Endothelial cell of umbilical vein (primary cell): ENCODE data around the gene BCAR3. TPM values are rescaled to one million over a fixed set of nuclear protein-coding genes. Genes with fewer than 3 reads are reported as not detected.
A peak's percentile ranks its signal among the peaks of the same experiment; 100 is the strongest.

Source experiments
- BruUV-seq: library from RNA; stranded (reverse); fragments of 400-500 nt; replicated peaks from 2 replicates; lab custom pipeline; 2021; lab: Mats Ljungman, UMichigan
- CTCF ChIA-PET: fragments of 300-600, 350-600 bp; sonication (Branson Sonifier 250); formaldehyde crosslinking; loops from one replicate; lab custom pipeline; 2021; ENCODE audit warnings: antibody characterized with exemption, inconsistent platforms; lab: Charles Lee
- POLR2A ChIA-PET: fragments of 300-600, 350-600 bp; sonication (Branson Sonifier 250); formaldehyde crosslinking; loops from one replicate; lab custom pipeline; 2021; ENCODE audit warnings: antibody characterized with exemption, inconsistent platforms; lab: Charles Lee
- DNase-seq: peaks from one replicate; pipeline ENCODE4 v3.0.0-alpha.2; 2011; ENCODE audit warnings: low read depth, low spot score
- FAIRE-seq: peaks from 2 replicates; lab custom pipeline; 2011; peaks lifted over from hg19 to GRCh38; lab: Jason Lieb, UNC
- H2AFZ ChIP-seq: 2 replicates; pipeline ENCODE4 v1.6.0; 2012; ENCODE audit warnings: low read depth, low read length, control low read depth, inconsistent platforms
- H3K27ac ChIP-seq: 2 replicates; pipeline ENCODE4 v1.5.1; 2011; ENCODE audit warnings: low read depth, mild to moderate bottlenecking, control low read depth, low read length, moderate library complexity; ENCODE audit not compliant: insufficient read depth
- H3K27me3 ChIP-seq, 2 experiments: 2 replicates each; pipeline versions ENCODE4 v1.6.0 to v1.6.1; 2011; ENCODE audit warnings: low read length in 2 of 2, mixed read lengths in 1 of 2; ENCODE audit not compliant: control insufficient read depth in 2 of 2, insufficient read depth in 2 of 2
- H3K36me3 ChIP-seq, 2 experiments: 2 replicates in 1 of 2; 3 replicates in 1 of 2; pipeline ENCODE4 v1.5.1; 2011; ENCODE audit warnings: low read length in 2 of 2, mild to moderate bottlenecking in 1 of 2, moderate library complexity in 1 of 2; ENCODE audit not compliant: control insufficient read depth in 2 of 2, insufficient read depth in 2 of 2; ENCODE audit errors: extremely low read depth in 1 of 2
- H3K4me1 ChIP-seq: 3 replicates; pipeline ENCODE4 v1.5.1; 2011; ENCODE audit warnings: mild to moderate bottlenecking, low read length; ENCODE audit not compliant: control insufficient read depth, insufficient read depth; ENCODE audit errors: extremely low read depth
- H3K4me2 ChIP-seq: 2 replicates; pipeline ENCODE4 v1.6.1; 2011; ENCODE audit warnings: low read length, control low read depth, mixed read lengths; ENCODE audit not compliant: insufficient read depth
- H3K4me3 ChIP-seq, 3 experiments: fragments of 200-600 bp in 1 of 3; sonication (generic), shearing (Covaris generic) in 1 of 3; replicated peaks in 1 of 3; 2 replicates each; pipeline ENCODE4 v1.5.1; 2011 to 2016; ENCODE audit warnings: control low read depth in 3 of 3, low read length in 3 of 3, mild to moderate bottlenecking in 2 of 3, inconsistent platforms in 1 of 3, low read depth in 1 of 3, moderate library complexity in 1 of 3; ENCODE audit not compliant: insufficient read depth in 1 of 3
- H3K79me2 ChIP-seq: 2 replicates; pipeline ENCODE4 v1.6.0; 2012; ENCODE audit warnings: low read length, inconsistent platforms; ENCODE audit not compliant: control insufficient read depth, insufficient read depth
- H3K9ac ChIP-seq: replicated peaks from 2 replicates; pipeline ENCODE3; 2011; ENCODE audit warnings: low read length, control low read depth; ENCODE audit not compliant: insufficient read depth; ENCODE audit errors: extremely low read depth
- H3K9me1 ChIP-seq: replicated peaks from 3 replicates; pipeline ENCODE4 v1.6.0; 2011; ENCODE audit warnings: mild to moderate bottlenecking, low read length; ENCODE audit not compliant: control insufficient read depth, insufficient read depth; ENCODE audit errors: extremely low read depth
- H3K9me3 ChIP-seq: replicated peaks from 2 replicates; pipeline ENCODE4 v1.5.1; 2012; ENCODE audit warnings: low read length, inconsistent platforms; ENCODE audit not compliant: control insufficient read depth, insufficient read depth
- H4K20me1 ChIP-seq: replicated peaks from 2 replicates; pipeline ENCODE3; 2011; ENCODE audit warnings: mild to moderate bottlenecking, low read length; ENCODE audit not compliant: control insufficient read depth, insufficient read depth; ENCODE audit errors: extremely low read depth
- CTCF ChIP-seq, 2 donors: IDR thresholded peaks; 1 replicate in 1 of 2; 2 replicates in 1 of 2; pipeline ENCODE4 v1.5.1; 2011; ENCODE audit warnings: low read length in 2 of 2, mild to moderate bottlenecking in 2 of 2, moderate library complexity in 2 of 2, control low read depth in 1 of 2, inconsistent platforms in 1 of 2, low read depth in 1 of 2; ENCODE audit not compliant: insufficient read depth in 1 of 2; ENCODE audit errors: extremely low read depth in 1 of 2
- EZH2 ChIP-seq: IDR thresholded peaks from 2 replicates; pipeline ENCODE4 v1.6.1; 2012; ENCODE audit warnings: borderline replicate concordance, low read depth, mild to moderate bottlenecking, moderate library complexity, low read length, inconsistent platforms; ENCODE audit not compliant: severe bottlenecking
- FOS ChIP-seq: IDR thresholded peaks from 2 replicates; pipeline ENCODE4 v1.6.1; 2011; ENCODE audit warnings: mild to moderate bottlenecking, low read length, moderate library complexity, borderline replicate concordance; ENCODE audit not compliant: insufficient read depth
- JUN ChIP-seq: IDR thresholded peaks from 2 replicates; pipeline ENCODE4 v1.6.1; 2011; ENCODE audit warnings: borderline replicate concordance, low read depth; ENCODE audit not compliant: insufficient read length, insufficient read depth
- MAX ChIP-seq: IDR thresholded peaks from 2 replicates; pipeline ENCODE4 v1.6.1; 2011; ENCODE audit not compliant: insufficient read depth, insufficient read length
- MYC ChIP-seq: IDR thresholded peaks from one replicate; pipeline ENCODE4 v1.6.1; 2011; ENCODE audit warnings: mild to moderate bottlenecking, low read depth, low read length
- POLR2A ChIP-seq: IDR thresholded peaks from 2 replicates; pipeline ENCODE4 v1.6.1; 2012; ENCODE audit warnings: low read depth, mild to moderate bottlenecking, control low read depth, low read length
- dilution Hi-C: fragments of 300-500 bp; cut with MboI; formaldehyde crosslinking; loops from one replicate; pipeline ENCODE4 v1.15.0; 2019; ENCODE audit warnings: low sequenced_read_pairs; ENCODE audit not compliant: extremely low pct_ligation_motif_present
- intact Hi-C: fragments of 100-400 bp; cut with micrococcal nuclease; formaldehyde crosslinking; loops from one replicate; pipeline ENCODE4 v1.10.0; 2022
- polyA plus RNA-seq, 4 experiments: library from polyadenylated mRNA; depleted of rRNA in 3 of 4; stranded (reverse) in 3 of 4; unstranded in 1 of 4; fragments of >200 nt; gene quantifications; 2 replicates each; pipeline versions ENCODE4 v1.2.1 to v1.2.3, GENCODE V29; 2011 to 2012; ENCODE audit warnings: missing spikeins in 1 of 4
- total RNA-seq: library from RNA; stranded (reverse); gene quantifications from 2 replicates; pipeline ENCODE4 v1.2.3, GENCODE V29; 2021

The BCAR3 gene
- total and polyA plus RNA-seq, 2 donors (not counting 3 experiments of a cell fraction or from before 2014, with no cell fraction given) = 17.5 to 32.9 TPM

- H3K9ac ChIP-seq = no peak overlapping the region
- H3K4me3 ChIP-seq = no peak overlapping the region
- intact Hi-C loops = no loop called here
- CTCF ChIA-PET = interaction anchor here (1.2 to 11.1 kb wide), 9 partner anchors 24 to 704 kb away, joined by 3 to 490 read pairs (median 28); partner anchors contain the start of gene BCAR3
- H3K4me1 ChIP-seq = peaks cover 37% of the 10 kb centered on the region
- no peak overlapping the region for H3K27ac ChIP-seq
- no peaks in the 10 kb centered on the region for H3K9me1 ChIP-seq
- TF ChIP-seq CTCF (IDR thresholded peaks at IDR 0.05; ENCODE audit: extremely low read depth in 1 of 2, insufficient read depth in 1 of 2, low read depth in 1 of 2, low read length in 2 of 2) = peak in 1 of 2 donors; percentile 13
- no peak for TF ChIP-seq FOS
- TF ChIP-seq MYC = no peak
- H3K27me3 ChIP-seq = no peaks in the 10 kb centered on the region
- H3K4me2 ChIP-seq = no peak overlapping the region
- no peak overlapping the region for H2AFZ ChIP-seq
- POLR2A ChIA-PET = no interaction called here
- BruUV-seq = no TSS peak
- FAIRE-seq (no peak), DNase-seq (no peak)
- peaks cover 0 to 1% of the 10 kb centered on the region in 2 experiments for H3K36me3 ChIP-seq
- dilution Hi-C loops = no loop called here
- H3K9me3 ChIP-seq = no peaks in the 10 kb centered on the region
- peaks cover 75% of the 10 kb centered on the region for H3K79me2 ChIP-seq
- no peaks in the 10 kb centered on the region for H4K20me1 ChIP-seq
Measured at GRCh38 chr1:93631626-93632365, 49.8 kb downstream of the BCAR3 start.

GRCh38 chr1:93630168-93630567 lies 51.5 kb downstream of the BCAR3 start:
- BruUV-seq = no TSS peak
- Histone ChIP-seq H3K4me3 (no peak overlapping the region), H2AFZ (no peak overlapping the region), H3K36me3 (peaks cover 0 to 1% of the 10 kb centered on the region in 2 experiments), H3K27me3 (no peaks in the 10 kb centered on the region), H3K79me2 (peaks cover 68% of the 10 kb centered on the region), H4K20me1 (no peaks in the 10 kb centered on the region), H3K9me3 (no peaks in the 10 kb centered on the region), H3K27ac (no peak overlapping the region), H3K4me2 (no peak overlapping the region), H3K9me1 (no peaks in the 10 kb centered on the region), H3K9ac (no peak overlapping the region), H3K4me1 (peaks cover 39% of the 10 kb centered on the region)
- TF ChIP-seq JUN = no peak
- TF ChIP-seq POLR2A = no peak
- no peak for TF ChIP-seq MYC
- no peak for TF ChIP-seq EZH2
- TF ChIP-seq MAX = no peak
- DNase-seq (no peak), FAIRE-seq (no peak)
- dilution Hi-C loops = no loop called here
- POLR2A ChIA-PET = interaction anchor here (1.1 to 1.7 kb wide), 2 partner anchors 40 to 187 kb away, joined by 3 to 6 read pairs; no protein-coding TSS in a partner anchor
- CTCF ChIA-PET = interaction anchor here (1.0 to 11.1 kb wide), 38 partner anchors 8 to 706 kb away, joined by 3 to 490 read pairs (median 10); partner anchors contain the start of genes BCAR3 and FNBP1L
- intact Hi-C loops = no loop called here
